ENCODE results near the gene RHBDD3.

- no peak for TF ChIP-seq SUZ12 (IDR thresholded peaks at IDR 0.05)
- no peak for TF ChIP-seq FOXA1 (IDR thresholded peaks at IDR 0.05)
- no peak for TF ChIP-seq FOXK2 (IDR thresholded peaks at IDR 0.05)
- TF ChIP-seq BHLHE40 (IDR thresholded peaks at IDR 0.05; ENCODE audit: borderline replicate concordance) = no peak
- TF ChIP-seq PKNOX1 (IDR thresholded peaks at IDR 0.05) = no peak
- TF ChIP-seq NFRKB (IDR thresholded peaks at IDR 0.05) = no peak
Measured at GRCh38 chr22:29308148-29308790, 40.5 kb upstream of the RHBDD3 start.
